Measurements from ENCODE around the gene AP3B1. TPM values are rescaled to one million over a fixed set of nuclear protein-coding genes. Genes with fewer than 3 reads are reported as not detected.

The AP3B1 gene
- total and polyA plus RNA-seq, 2 donors (not counting 3 experiments of a cell fraction or from before 2014, with no cell fraction given): 31.6 to 46.7 TPM

DNA sequence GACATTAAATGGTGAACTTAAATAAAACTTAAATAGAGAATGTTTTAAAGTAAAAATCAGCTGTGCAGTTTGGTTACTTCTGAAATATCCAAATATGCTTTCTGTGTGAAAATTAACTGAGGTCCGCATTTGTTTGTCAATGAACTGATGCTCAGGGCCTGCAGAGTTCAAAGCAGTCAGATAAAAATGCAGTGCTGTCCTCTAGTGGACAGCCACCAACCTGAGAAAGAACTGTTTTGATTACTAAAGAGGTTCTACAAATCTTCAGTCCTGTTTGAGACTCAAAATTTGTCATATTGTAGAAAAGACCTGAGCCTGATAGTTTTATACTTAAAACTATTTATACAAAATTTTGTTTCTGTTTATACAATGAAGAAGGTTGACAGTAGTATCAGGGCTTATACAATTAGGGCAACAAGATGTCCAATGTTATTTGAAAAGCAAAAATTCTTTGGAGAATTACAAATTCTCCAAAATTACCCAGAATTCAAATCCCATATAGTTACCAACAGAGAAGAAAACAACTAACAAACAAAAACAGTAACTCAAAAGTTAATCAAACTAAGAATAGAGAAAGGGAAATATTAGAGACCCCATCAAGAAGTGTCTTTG, 286.0 kb downstream of the AP3B1 start:
- dilution Hi-C loops (cut with MboI; ENCODE audit: extremely low pct_ligation_motif_present, low sequenced_read_pairs): no loop called here
- FAIRE-seq: no peak
- intact Hi-C loops (cut with micrococcal nuclease): loop anchor here (1.0 to 5.0 kb wide), 5 partner anchors 141 to 448 kb away; partner anchors contain the start of gene TBCA

DNA sequence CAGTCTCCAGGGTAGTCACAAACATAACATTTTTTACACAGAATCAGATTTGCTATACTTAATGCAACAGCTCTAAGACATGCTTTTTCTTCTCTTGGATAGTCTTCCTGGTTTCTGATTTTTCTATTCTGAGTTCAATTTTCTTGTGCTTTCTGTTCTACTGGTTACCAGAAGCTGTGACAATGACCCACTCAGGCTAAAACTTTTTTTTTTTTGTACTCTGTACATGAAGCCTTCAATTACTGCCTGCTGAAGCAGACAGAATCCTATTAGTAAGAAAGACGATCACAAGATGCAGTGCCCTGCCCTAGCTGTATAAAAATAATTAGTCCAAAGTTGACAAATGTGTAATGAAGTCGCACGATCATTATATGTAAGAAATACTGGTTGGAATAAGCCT, 287.3 kb downstream of the AP3B1 start:
- no peaks in the 10 kb centered on the region for H3K79me2 ChIP-seq (ENCODE audit: control insufficient read depth, insufficient read depth, low read length)
- TF ChIP-seq POLR2AphosphoS5 (IDR thresholded peaks at IDR 0.05; ENCODE audit: insufficient read depth, low read depth, low read length): no peak
- TF ChIP-seq, protein P1, sequence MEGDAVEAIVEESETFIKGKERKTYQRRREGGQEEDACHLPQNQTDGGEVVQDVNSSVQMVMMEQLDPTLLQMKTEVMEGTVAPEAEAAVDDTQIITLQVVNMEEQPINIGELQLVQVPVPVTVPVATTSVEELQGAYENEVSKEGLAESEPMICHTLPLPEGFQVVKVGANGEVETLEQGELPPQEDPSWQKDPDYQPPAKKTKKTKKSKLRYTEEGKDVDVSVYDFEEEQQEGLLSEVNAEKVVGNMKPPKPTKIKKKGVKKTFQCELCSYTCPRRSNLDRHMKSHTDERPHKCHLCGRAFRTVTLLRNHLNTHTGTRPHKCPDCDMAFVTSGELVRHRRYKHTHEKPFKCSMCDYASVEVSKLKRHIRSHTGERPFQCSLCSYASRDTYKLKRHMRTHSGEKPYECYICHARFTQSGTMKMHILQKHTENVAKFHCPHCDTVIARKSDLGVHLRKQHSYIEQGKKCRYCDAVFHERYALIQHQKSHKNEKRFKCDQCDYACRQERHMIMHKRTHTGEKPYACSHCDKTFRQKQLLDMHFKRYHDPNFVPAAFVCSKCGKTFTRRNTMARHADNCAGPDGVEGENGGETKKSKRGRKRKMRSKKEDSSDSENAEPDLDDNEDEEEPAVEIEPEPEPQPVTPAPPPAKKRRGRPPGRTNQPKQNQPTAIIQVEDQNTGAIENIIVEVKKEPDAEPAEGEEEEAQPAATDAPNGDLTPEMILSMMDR (IDR thresholded peaks at IDR 0.05; ENCODE audit: extremely low read depth in 1 of 2, insufficient read depth in 1 of 2, low read depth in 1 of 2, low read length in 2 of 2): no peak
- no peak for TF ChIP-seq JUN (IDR thresholded peaks at IDR 0.05; ENCODE audit: borderline replicate concordance, insufficient read depth, insufficient read length, low read depth)
- TF ChIP-seq FOS (IDR thresholded peaks at IDR 0.05; ENCODE audit: borderline replicate concordance, insufficient read depth, low read length): no peak
- TF ChIP-seq MYC (IDR thresholded peaks at IDR 0.05; ENCODE audit: low read depth, low read length): no peak
- TF ChIP-seq, protein P2, sequence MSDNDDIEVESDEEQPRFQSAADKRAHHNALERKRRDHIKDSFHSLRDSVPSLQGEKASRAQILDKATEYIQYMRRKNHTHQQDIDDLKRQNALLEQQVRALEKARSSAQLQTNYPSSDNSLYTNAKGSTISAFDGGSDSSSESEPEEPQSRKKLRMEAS (IDR thresholded peaks at IDR 0.05; ENCODE audit: insufficient read depth, insufficient read length): no peak
- TF ChIP-seq EZH2 (IDR thresholded peaks at IDR 0.05; ENCODE audit: borderline replicate concordance, low read depth, low read length, severe bottlenecking): no peak
- TF ChIP-seq POLR2A (IDR thresholded peaks at IDR 0.05; ENCODE audit: low read depth, low read length): no peak
- TF ChIP-seq GATA2 (IDR thresholded peaks at IDR 0.05; ENCODE audit: insufficient read depth, insufficient read length, low read depth, low read length): no peak
- H3K4me1 ChIP-seq (ENCODE audit: control insufficient read depth, extremely low read depth, insufficient read depth, low read length): no peaks in the 10 kb centered on the region
- POLR2A ChIA-PET: no interaction called here
- CTCF ChIA-PET: interaction anchor here (1.1 to 1.5 kb wide), 2 partner anchors 131 to 446 kb away, joined by 3 to 4 read pairs; no protein-coding TSS in a partner anchor
- peaks cover 5% of the 10 kb centered on the region for H3K9me1 ChIP-seq (replicated peaks; ENCODE audit: control insufficient read depth, extremely low read depth, insufficient read depth, low read length)
- intact Hi-C loops (cut with micrococcal nuclease) (loop anchor here (2.0 to 5.0 kb wide), 3 partner anchors 155 to 488 kb away; partner anchors contain the start of gene TBCA), dilution Hi-C loops (cut with MboI; ENCODE audit: extremely low pct_ligation_motif_present, low sequenced_read_pairs) (no loop called here)
- no peak overlapping the region for H2AFZ ChIP-seq (ENCODE audit: low read depth, low read length)
- H3K9ac ChIP-seq (replicated peaks; ENCODE audit: extremely low read depth, insufficient read depth, low read length): no peak overlapping the region
- FAIRE-seq (no peak), DNase-seq (ENCODE audit: low read depth, low spot score) (no peak)
- no peaks in the 10 kb centered on the region for H4K20me1 ChIP-seq (replicated peaks; ENCODE audit: control insufficient read depth, extremely low read depth, insufficient read depth, low read length)
- H3K4me3 ChIP-seq (replicated peaks in 1 of 3; ENCODE audit: insufficient read depth in 1 of 3, low read depth in 1 of 3, low read length in 3 of 3): no peak overlapping the region
- H3K4me2 ChIP-seq (ENCODE audit: insufficient read depth, low read length): no peak overlapping the region
- H3K36me3 ChIP-seq (ENCODE audit: control insufficient read depth in 2 of 2, extremely low read depth in 1 of 2, insufficient read depth in 2 of 2, low read length in 2 of 2): no peaks in the 10 kb centered on the region
- no peaks in the 10 kb centered on the region for H3K27me3 ChIP-seq (ENCODE audit: control insufficient read depth in 2 of 2, insufficient read depth in 2 of 2, low read length in 2 of 2)
- BruUV-seq (replicated peaks): no TSS peak
- H3K9me3 ChIP-seq (replicated peaks; ENCODE audit: control insufficient read depth, insufficient read depth, low read length): no peaks in the 10 kb centered on the region
- H3K27ac ChIP-seq (ENCODE audit: insufficient read depth, low read depth, low read length): no peak overlapping the region

More for the DNA sequence above, 286.0 kb downstream of the AP3B1 start:
- DNase-seq (ENCODE audit: low read depth, low spot score): peak; percentile 53
- H3K27me3 ChIP-seq (ENCODE audit: control insufficient read depth in 2 of 2, insufficient read depth in 2 of 2, low read length in 2 of 2): no peaks in the 10 kb centered on the region
- no peak overlapping the region for H3K4me2 ChIP-seq (ENCODE audit: insufficient read depth, low read length)
- no peaks in the 10 kb centered on the region for H3K36me3 ChIP-seq (ENCODE audit: control insufficient read depth in 2 of 2, extremely low read depth in 1 of 2, insufficient read depth in 2 of 2, low read length in 2 of 2)
- ChIA-PET CTCF (interaction anchor here (1.0 to 1.8 kb wide), 4 partner anchors 11 to 448 kb away, joined by 4 to 10 read pairs (median 6); no protein-coding TSS in a partner anchor), POLR2A (no interaction called here)
- no peak for TF ChIP-seq POLR2A (IDR thresholded peaks at IDR 0.05; ENCODE audit: low read depth, low read length)
- TF ChIP-seq, protein P1 (IDR thresholded peaks at IDR 0.05; ENCODE audit: extremely low read depth in 1 of 2, insufficient read depth in 1 of 2, low read depth in 1 of 2, low read length in 2 of 2): peak; percentile 61 to 62
- H3K9ac ChIP-seq (replicated peaks; ENCODE audit: extremely low read depth, insufficient read depth, low read length): no peak overlapping the region
- H3K9me3 ChIP-seq (replicated peaks; ENCODE audit: control insufficient read depth, insufficient read depth, low read length): no peaks in the 10 kb centered on the region
- no peaks in the 10 kb centered on the region for H3K4me1 ChIP-seq (ENCODE audit: control insufficient read depth, extremely low read depth, insufficient read depth, low read length)
- no peaks in the 10 kb centered on the region for H4K20me1 ChIP-seq (replicated peaks; ENCODE audit: control insufficient read depth, extremely low read depth, insufficient read depth, low read length)
- no TSS peak for BruUV-seq (replicated peaks)
- no peak overlapping the region for H3K4me3 ChIP-seq (replicated peaks in 1 of 3; ENCODE audit: insufficient read depth in 1 of 3, low read depth in 1 of 3, low read length in 3 of 3)
- no peak overlapping the region for H3K27ac ChIP-seq (ENCODE audit: insufficient read depth, low read depth, low read length)
- peaks cover 5% of the 10 kb centered on the region for H3K9me1 ChIP-seq (replicated peaks; ENCODE audit: control insufficient read depth, extremely low read depth, insufficient read depth, low read length)
- H3K79me2 ChIP-seq (ENCODE audit: control insufficient read depth, insufficient read depth, low read length): no peaks in the 10 kb centered on the region
- no peak overlapping the region for H2AFZ ChIP-seq (ENCODE audit: low read depth, low read length)

Measured in endothelial cell of umbilical vein (primary cell).